HG03342 (cell line): Measurements from ENCODE around the gene NDEL1.

Source experiments
- ATAC-seq: cut with Tn5 transposase; IDR thresholded peaks from one replicate; pipeline ENCODE4 v1.9.1; 2021; ENCODE audit warnings: mild to moderate bottlenecking, moderate library complexity; ENCODE audit not compliant: unreplicated experiment

NDEL1 gene

DNA sequence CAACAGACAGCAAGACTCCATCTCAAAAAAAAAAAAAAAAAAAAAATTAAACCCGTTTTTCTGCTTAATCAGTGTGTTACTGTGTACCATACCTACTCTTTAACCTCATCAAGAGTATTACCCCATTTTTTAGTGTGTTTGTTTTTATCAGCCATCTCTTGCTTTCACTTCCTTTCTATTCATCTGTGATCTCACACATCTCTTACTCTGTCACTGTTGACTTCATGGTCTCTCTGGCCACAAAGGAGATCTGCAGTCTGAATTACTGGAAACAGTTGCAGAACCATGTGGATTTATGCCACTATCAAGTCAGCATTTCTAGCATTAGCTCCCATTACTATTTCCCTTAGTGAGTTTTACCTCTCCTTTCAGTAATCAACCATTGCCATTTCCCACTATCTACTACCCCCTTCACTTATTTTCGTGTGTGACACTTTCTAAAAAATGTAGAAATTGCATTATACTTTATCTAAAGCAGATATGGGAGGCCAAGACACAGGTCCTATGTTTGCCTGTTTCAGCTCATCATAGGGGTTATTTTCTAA, 20.1 kb downstream of the NDEL1 start:
- no peak for ATAC-seq

GRCh38 chr17:8458128-8458527, 22.4 kb downstream of the NDEL1 start:
- ATAC-seq, result no peak

GRCh38 chr17:8459107-8459506, 23.4 kb downstream of the NDEL1 start:
- ATAC-seq, result no peak

DNA sequence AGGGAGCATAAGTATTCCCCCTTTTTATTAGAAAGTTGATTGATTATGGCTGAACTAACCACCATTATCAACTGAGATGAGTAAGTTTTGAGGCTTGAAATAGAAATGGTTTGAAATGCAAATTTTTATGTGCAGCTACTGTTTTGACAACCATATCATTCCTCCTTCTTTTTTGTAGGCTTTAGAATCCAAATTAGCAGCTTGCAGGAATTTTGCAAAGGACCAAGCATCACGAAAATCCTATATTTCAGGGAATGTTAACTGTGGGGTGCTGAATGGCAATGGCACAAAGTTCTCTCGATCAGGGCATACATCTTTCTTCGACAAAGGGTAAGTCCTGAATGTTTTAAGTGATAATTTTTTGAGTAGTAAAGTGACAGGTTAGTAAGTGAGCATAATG, 24.1 kb downstream of the NDEL1 start:
- no peak for ATAC-seq

DNA sequence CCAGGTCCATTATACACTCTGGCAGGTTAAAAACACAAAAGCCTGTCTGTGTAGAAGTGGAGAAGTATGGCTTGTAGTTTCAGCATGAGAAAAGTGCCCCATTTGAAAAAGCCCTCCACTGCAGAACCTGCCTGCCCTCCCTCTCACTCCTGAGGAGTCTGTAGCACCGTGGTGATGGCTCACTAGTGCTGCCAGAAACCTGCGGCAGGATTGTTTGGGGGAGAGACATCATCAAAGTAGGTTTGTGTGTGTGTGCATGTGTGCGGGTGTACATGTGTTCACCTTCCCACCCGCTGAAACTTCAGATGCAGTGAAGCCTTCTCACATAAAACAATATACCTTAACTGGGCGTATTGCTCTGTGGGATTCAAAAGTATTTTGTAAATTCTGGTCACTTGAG, 26.9 kb downstream of the NDEL1 start:
- ATAC-seq, result no peak

GRCh38 chr17:8463099-8463498, 27.4 kb downstream of the NDEL1 start:
- ATAC-seq, result no peak

DNA sequence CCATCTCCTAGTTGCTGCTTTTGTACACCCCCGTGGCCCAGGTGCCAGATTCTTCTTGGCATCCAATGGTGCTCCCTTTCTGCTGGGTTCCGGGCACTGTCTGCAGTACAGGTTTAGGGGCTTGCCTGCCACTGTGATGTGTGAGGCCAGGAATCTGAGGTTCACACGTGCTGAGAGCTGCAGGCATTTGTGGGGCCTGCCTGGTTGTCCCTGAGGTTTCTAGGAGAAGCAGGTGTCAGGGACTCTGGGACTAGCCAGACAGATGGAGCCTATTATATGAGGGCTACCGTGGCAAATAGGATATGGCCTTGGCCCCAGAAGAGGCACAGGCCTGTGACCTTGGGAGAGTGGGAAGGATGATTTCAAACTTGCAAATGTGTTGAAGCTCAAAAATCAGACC, 29.3 kb downstream of the NDEL1 start:
- ATAC-seq, result no peak

DNA sequence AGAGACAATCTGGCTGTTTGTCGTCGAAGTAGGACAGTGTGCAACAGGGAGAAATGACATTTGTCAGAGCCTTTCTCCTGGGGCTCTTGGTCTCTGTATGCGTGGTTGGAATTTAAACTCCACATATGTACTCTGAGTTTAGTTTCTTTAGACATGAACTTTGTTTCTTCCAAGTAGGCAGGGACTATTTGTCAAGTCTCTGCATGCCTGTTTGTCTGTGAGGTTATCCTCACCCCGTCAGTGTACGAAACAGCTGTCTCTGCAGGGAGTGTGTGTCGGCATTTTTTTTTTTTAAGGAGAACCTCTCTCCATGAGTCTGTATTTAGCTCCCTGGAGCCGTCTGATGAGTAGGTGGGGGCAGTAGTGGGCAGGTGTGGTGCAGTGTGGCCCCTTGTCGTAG, 29.7 kb downstream of the NDEL1 start:
- ATAC-seq, result no peak

GRCh38 chr17:8465759-8466158, 30.1 kb downstream of the NDEL1 start:
- ATAC-seq, result no peak

DNA sequence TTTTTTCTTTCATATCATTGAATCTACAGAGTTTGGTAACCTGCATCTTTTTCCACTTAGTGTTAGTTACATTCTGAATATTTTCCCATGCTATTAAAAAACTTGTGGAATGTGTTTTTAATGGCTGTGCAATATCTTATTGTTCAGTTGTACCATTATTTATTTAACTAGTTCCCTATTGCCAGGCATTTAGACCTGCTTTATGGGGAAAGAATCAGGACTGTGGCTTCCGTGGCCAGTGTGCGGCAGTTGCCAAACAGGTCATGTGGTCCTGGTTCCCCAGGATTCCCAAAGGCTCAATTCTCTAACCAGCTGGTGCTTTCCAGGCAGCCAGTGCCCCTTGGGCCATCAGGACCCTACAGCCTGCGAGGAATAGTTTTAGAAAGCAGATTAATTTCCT, 30.8 kb downstream of the NDEL1 start:
- no peak for ATAC-seq

- ATAC-seq, result no peak
Observed at GRCh38 chr17:8466873-8467272, 31.2 kb downstream of the NDEL1 start.

DNA sequence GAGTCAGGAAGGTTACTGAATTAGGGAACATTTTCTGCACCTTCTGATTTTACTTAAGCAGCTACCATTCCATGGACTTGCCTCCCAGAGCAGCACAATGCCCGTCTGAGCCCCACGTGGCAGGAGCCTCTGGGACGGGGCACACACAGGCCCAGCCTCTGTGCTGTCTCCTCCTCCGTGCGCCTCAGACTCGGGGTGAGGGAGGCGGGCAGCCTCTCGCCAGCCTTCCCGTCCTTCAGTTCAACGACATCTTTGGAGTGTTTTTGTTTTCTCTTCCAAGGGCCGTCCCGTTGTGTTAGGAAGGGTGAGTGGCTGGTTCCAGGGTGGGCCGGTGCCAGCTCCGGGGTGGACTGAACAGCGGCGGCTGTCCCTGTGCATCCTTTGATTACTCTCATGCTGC, 31.8 kb downstream of the NDEL1 start:
- ATAC-seq, result no peak

GRCh38 chr17:8468127-8468526, 32.4 kb downstream of the NDEL1 start:
- no peak for ATAC-seq

- ATAC-seq, result no peak
Observed at GRCh38 chr17:8468980-8469379, 33.3 kb downstream of the NDEL1 start.

- no peak for ATAC-seq
Observed at GRCh38 chr17:8469964-8470363, 34.3 kb downstream of the NDEL1 start.

- ATAC-seq, result no peak
Observed at GRCh38 chr17:8470447-8471047, 34.9 kb downstream of the NDEL1 start.

GRCh38 chr17:8472663-8473062, 37.0 kb downstream of the NDEL1 start:
- ATAC-seq, result no peak

DNA sequence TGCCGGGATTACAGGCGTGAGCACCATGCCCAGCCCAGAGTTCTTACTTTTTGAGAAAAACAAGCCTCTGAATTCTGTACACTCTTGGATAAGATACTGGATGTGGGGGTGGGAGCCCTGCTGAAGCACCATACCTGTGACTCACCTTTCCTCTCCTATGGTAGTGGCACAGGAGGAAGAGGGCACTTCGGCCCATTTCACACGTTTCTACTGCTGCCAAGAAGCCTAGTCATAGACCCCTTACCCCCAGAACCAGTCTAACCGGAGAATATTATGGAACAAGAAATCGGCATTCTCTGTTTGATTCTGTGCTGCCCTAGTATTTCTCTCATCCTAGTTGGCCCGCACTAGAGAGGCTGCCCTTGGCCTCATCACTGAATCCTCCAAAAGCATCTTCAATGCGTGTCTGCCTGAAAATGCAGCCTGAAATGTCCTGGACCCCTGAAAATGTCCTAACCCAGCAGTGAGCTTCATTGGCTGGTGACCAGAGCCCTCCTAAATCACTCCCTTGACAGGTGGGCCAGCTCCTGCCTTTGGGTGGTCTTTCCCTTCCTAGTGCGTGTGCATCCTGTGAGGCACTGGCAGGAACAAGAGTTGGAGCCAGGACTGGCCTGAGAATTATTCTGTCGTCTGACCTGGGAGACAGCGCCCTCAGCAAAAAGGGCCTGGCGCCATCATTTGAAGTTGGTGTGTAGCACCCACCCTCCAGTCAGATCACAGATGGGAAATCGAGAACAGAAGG, 37.9 kb downstream of the NDEL1 start:
- no peak for ATAC-seq

DNA sequence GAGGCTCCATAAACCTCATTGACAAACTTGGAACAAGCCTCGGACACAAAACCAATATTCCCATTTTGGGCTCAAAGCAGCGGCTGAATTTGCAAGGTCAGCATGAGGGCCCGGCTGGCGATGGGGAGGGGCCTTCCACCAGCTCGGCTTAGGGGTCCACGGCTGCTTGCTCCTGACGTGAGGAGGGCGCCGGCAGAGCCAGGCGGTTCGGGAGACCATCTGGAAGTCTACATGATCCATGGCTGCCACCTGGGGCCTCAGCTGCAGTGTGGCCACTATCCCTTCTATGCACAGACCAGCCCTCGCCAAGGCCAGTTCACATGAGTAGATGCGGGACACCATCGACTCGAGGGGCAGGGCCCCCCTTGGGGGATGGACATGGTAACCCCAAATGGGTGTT, 39.1 kb downstream of the NDEL1 start:
- ATAC-seq, result no peak

DNA sequence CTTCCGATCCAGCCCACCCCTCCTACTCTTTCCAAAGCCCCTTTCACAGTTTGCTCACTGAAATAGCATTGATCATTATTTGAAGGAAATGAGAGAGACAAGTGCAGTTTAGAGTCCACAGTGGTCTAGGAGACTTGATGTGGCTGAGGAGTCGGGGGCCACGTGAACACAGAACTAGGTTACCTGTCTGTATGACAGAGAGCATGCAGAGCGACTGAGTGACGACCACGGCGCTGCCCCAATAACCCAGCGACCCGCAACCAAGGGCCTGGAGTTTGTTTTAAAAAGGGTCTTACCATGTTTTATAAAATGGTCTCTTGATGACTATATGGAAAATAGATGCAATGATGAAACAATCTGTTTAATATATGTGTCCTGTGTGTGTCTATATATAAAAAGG, 39.5 kb downstream of the NDEL1 start:
- ATAC-seq, result no peak

- no peak for ATAC-seq
Observed at GRCh38 chr17:8475781-8476180, 40.1 kb downstream of the NDEL1 start.

GRCh38 chr17:8476741-8477140, 41.1 kb downstream of the NDEL1 start:
- ATAC-seq, result no peak

- no peak for ATAC-seq
Observed at GRCh38 chr17:8477171-8477570, 41.5 kb downstream of the NDEL1 start.
